GM21825 (cell line): Measurements from ENCODE around the gene ASMT.
"Not testable (repeated sequence)": the region's sequence is repeated elsewhere in the genome, so short reads cannot be mapped to it uniquely, and the experiment has no call there.

Experiments used
- ATAC-seq: cut with Tn5 transposase; IDR thresholded peaks from one replicate; pipeline ENCODE4 v1.9.1; 2021; ENCODE audit warnings: mild to moderate bottlenecking, moderate library complexity; ENCODE audit not compliant: unreplicated experiment

ASMT gene

DNA sequence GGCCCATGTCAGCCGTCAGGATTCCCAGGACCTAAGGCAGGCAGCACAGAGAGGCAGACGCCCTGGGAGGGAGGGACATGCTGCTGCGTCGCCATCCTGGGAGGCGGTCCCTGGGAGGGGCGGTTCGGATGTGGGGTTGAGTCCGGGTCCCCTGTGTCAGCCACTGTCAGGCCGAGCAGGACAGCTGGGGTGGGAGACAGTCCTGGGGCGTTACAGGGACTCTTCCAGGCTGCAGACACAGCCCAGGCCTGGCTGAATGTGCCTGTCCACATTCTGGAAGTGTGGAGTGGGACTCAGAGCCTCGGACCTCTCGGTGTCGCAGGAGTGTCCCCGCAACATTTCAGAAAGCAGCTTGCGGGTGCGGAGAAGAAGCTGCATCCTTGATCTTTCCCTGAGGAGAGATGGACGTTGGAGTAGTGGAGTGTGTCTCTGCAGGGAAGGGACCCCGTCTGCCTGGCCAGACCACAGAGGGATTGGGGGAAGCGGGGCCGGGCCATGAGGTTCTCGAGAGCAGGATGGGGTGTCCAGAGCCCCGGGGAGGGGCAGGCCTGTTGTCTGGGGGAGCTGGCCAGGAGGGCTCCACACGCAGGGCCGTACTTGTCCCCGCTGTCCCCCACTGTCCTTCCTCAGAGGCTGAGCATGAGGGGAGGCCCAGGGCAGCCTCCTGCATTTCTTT is 17.4 kb upstream of the ASMT start:
- no peak for ATAC-seq

DNA sequence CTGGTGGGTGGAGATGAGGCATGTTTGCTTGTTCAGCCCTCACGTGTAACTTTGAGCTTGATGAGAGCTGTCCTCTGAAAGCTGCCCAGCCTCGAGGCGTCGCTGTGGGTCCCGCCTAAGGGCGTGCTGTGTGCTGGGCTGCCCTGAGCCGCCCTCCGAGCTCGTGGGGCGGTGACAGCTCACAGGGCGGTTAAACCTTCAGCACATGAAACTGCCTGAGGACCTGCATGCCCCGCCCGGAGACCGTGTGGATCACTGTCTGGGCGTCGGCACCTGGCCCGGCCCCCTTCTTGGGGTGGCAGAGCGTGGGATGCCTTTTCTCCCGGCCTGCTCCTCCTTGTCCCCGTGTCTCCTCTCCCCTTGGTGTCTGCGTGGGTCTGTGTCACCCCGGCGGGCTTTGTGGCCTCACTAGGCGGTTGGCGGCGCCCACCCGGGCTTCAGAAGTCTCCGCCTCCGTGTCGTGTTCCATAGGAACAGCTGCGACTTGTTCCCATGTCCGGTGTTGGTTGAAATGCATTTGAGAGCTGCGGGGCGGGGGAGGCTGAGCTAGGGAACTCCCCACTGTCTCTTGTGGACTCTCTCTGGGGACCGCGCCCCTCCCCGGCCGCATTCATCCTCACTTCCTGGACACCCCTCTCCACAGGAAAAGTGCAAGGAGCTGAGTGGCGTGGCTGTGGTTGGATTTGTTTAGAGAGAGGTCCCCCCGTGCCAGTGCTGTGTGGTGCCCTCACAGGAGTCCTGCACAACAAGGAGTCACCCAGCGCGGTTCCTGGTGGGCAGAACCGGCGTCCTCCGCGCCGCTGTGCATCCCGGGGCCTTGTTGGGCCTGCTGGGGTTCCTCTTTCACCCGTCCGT is 16.6 kb upstream of the ASMT start:
- ATAC-seq, result no peak

DNA sequence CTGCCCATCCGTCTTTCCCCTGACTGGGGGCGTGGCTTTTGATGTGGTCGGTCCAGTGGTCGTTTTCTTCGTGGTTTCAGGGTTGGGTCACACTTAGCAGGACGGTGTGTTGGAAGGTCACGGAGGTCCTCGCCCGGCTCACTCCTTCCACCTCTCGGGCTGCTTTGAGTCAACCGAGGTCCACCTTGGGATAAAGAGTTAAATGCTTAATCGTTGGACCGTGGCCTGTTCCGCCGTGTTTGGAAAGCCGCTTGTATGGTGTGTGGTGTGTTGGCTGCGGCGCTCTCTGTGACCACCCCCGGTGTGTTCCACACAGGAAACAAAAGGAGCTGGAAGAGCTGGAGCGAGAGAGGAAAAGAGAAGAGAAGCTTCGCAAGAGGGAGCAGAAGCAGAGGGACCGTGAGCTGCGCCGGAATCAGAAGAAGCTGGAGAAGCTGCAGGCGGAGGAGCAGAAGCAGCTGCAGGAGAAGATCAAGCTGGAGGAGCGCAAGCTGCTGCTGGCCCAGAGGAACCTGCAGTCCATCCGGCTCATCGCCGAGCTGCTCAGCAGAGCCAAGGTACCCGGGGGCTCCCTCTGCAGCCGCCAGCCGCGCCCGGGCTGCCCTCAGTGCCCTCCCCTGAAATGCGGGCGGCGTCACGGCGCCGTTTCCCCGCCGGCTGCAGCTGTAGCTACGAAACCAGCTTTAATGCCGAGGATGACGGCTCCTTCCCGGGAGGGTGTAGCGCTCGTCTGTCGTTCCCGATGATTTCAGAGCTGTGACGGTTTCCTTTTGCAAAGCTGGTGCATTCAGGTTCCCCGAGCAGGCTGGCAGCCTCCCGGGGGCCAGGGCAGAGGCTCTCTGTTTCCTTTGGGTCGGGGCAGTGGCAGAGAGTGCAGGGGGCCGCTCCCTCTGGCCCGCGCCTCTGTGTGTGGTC is 15.7 kb upstream of the ASMT start:
- ATAC-seq, result no peak

DNA sequence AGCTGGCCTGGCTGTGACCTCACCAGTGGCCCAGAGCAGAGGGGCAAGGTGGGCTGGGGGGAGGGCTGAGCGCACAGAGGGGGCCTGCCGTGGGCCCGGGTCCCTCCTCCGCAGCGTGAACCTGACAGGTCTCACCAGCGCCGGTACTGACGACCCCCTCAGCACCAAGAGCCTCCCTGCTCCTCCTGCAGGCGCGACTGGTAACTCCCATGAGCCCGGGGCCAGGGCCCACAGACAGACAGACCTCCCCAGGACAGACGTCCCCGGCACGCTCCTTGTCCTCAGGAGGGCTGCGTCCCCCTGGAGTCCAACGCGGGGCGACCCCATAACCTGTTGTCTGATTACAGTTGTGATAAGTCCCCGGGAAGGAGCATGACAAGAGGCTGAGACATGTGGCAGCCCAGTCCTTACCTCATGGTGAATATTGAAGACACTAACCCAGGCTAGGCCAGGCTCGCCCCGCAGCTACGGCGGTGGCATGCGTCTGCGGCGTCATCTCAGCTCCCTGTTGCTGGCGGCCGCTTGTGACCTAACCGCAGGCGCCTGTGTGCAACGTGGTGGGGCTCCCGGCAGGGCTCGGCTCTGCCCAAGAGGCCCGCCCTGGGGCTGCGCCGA is 15.0 kb upstream of the ASMT start:
- ATAC-seq, result no peak

DNA sequence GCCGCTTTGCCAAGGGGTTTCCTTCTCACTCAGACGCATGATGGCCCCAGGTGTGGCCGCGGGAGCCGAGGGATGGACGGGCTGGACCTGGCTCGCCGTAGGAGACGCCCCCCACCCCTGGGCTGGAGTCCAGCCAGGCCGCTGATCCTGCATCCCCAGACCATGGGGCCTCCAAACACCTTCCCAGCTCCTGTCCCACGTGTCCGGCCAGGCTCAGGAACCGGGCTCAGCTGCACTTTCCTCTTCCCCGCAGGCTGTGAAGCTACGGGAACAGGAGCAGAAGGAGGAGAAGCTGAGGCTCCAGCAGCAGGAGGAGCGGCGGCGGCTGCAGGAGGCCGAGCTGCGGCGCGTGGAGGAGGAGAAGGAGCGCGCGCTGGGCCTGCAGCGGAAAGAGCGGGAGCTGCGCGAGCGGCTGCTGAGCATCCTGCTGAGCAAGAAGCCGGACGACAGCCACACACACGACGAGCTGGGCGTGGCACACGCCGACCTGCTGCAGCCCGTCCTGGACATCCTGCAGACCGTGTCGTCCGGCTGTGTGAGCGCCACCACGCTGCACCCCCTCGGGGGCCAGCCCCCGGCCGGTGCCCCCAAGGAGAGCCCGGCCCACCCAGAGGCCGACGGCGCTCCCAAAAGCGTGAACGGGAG is 14.3 kb upstream of the ASMT start:
- no peak for ATAC-seq

DNA sequence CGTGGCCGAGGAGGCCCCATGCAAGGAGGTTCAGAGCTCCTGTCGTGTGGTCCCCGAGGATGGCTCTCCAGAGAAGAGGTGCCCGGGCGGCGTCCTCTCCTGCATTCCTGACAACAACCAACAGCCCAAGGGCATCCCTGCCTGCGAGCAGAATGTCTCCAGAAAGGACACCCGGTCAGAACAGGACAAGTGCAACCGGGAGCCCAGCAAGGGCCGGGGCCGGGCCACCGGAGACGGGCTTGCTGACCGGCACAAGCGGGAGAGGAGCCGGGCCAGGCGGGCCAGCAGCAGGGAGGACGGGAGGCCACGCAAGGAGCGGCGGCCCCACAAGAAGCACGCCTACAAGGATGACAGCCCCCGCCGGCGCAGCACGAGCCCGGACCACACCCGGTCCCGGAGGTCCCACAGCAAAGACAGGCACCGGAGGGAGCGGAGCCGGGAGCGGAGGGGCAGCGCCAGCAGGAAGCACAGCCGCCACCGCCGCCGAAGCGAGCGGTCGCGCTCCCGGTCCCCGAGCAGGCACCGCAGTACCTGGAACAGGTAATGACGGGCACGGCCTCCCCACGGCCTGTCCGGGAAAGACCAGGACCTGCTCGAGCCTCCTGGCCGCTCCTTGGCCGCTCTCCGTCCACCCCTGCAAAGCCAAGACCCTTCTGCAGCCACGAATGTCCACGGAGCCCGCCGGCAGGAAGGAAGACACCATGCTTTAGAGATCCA is 13.7 kb upstream of the ASMT start:
- no peak for ATAC-seq

DNA sequence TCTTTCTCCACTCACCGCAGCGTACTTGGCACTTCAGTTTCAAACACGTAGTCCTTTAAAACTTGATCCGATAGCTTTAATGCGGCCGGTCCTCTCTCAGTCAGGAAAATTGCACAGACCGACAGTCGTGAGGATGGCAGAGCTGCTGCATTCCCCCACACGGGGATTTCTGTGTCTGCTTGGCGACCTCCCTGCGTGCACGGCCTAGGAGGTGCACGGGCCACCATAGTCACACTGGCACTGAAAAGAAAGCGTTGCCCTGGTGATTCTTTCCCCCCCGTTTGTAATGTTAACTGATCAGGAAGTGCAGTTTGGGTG is 13.1 kb upstream of the ASMT start:
- ATAC-seq, result no peak

DNA sequence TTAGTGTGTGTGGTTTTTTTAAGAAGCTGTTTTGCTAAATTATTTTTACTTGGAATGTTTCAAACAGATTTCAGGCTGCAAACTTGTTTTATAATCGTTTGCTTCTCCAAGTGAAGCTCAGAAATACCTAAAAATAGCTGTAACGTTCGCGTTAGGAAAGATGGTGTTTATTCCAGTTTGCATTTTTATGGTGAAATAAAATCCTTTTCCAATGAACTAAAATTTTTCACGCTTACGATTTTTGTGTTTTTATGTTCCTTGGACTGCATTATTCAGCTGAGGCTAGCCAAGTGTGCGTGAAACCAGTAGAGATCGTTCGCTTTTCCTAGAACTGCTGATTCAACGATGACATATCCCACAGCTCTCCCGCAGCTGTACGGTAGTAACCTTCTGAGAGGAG is 12.6 kb upstream of the ASMT start:
- no peak for ATAC-seq

DNA sequence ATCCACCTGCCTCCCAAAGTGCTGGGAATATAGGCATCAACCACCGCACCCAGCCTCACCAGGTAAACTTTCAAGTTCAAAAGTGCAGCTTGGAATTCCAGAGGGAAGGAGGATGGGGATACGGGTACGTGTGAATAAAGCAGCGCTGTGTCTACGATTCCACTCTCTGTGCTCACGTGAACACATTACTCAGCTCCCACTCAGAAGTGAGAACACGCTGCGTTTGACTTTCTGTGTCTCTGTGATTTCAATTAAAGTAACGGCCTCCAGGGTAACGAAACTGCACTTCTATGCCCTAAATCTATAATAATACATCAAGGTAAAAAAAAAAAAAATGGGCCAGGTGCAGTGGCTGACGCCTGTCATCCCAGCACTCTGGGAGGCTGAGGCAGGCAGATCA is 8.4 kb upstream of the ASMT start:
- ATAC-seq, result no peak

DNA sequence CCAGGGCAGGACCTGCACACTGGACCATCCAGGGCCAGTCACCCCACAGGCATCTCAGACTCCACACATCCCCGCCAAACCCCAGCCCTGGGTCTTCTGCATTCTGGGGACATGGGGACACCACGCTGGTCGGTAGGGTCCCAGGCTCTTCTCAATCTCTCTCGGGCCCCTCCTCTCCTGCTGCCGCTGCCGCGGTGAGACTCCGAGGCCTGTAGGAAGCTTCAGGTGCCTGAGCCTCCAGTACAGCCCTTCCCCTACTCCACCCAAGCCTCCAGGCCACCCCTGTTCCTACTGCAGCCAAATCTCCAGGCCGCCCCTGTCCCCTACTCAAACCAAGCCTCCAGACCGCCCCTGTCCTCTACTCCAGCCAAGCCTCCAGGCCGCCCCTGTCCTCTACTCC is 5.5 kb upstream of the ASMT start:
- no peak for ATAC-seq

DNA sequence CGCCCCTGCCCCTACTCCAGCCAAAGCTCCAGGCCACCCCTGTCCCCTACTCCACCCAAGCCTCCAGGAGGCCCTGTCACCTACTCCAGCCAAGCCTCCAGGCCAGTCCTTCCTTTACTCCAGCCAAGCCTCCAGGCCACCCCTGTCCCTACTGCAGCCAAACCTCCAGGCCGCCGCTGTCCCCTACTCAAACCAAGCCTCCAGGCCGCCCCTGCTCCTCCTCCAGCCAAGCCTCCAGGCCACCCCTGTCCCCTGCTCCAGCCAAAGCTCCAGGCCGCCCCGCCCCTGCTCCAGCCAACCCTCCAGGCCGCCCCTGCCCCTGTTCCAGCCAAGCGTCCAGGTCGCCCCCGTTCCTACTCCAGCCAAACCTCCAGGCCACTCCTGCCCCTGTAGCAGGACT is 5.1 kb upstream of the ASMT start:
- ATAC-seq, result no peak

DNA sequence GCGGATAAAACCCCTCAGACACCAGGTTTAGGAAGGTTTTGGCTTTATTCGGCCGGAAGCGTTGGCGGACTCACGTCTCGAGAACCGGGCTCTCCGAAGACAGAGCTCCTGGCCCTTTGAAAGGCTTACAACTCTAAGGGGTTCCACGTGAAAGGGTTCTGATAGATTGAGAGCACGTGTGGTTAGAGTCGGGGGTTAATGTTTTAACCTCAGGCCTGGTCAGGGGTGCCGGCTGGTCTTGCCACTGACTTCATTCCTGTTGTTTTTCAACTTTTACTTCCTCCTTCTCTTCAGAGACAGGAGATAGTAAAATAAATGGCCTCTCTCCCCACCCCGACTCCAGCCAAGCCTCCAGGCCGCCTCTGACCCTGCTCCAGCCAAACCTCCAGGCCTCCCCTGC is 4.7 kb upstream of the ASMT start:
- no peak for ATAC-seq

DNA sequence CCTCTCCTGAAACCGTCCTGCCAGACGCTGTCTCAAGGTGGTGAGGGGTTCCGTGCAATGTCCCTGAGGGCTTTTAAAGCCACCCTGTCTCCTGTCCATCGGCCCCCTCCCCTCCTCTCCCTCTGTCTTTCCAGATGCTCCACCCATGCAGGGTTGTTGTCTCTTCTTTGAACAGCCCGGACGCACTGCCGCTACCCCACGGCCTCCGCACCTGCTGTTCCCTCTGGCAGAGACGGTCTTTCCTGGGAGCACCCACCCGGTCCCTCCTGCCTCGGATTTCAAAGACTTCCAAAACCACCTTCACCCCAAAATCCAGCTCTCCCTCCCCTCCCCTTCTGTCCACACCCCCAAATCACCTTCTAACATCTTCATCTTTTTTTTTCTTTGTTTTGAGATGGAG is 4.1 kb upstream of the ASMT start:
- ATAC-seq, result no peak

DNA sequence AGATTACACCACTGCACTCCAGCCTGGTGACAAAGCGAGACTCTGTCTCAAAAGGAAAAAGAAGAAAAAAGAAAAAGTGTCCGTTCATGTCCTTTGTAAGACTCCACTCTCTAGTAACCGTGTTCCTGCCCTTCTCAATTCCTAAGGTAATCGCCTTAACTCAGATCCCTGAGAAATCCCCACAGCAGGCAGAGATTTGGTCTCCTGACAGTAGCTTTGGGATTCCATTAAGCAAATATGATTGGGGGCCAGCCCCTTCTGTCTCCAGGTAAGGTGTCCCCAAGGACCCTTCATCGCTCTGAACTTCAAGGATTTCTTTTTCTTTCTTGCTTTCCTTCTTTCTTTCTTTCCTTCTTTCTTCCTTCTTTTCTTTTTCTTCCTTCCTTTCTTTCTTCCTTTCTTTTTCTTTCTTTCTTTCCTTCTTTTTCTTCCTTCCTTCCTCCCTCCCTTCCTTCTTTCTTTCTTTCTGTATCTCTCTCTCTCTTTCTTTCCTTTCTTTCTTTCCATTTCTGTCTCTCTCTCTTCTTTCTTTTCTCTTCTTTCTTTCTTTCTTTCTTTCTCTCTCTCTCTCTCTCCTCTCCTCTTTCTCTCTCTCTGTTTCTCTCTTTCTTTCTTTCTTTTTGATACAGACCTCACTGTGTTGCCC is 2.1 kb upstream of the ASMT start:
- ATAC-seq, result no peak

DNA sequence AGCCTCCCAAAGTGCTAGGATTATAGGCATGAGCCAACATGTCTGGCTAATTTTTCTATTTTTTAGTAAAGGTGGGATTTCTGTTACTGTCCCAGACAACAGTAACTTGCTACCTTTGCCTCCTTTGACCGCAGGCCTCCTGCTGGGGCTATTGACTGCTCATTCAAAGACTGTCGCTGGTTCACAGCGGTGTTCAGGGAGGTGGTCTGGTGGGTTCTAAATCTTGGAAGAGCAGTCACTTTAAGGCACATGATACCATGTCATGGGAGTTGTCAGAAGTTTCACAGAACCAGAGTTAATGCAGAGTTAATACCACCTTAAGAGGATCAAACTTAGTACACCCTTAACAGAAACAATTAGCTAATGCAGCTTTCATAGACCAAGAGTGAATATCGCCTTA is 3.8 kb downstream of the ASMT start:
- no peak for ATAC-seq

DNA sequence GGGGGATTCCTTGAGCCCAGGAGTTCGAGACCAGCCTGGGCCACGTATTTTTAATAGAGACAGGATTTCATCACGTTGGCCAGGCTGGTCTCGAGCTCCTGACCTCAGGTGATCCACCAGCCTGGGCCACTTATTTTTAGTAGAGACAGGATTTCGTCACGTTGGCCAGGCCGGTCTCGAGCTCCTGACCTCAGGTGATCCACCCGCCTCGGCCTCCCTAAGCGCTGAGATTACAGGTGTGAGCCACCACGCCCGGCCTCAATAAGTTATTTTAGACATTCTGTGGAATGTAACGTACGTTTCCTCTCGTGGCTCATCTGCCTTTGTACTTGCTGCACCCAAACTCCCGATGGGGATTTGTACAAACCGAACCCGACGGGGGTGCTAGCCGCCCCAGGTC is 8.8 kb downstream of the ASMT start:
- no peak for ATAC-seq

DNA sequence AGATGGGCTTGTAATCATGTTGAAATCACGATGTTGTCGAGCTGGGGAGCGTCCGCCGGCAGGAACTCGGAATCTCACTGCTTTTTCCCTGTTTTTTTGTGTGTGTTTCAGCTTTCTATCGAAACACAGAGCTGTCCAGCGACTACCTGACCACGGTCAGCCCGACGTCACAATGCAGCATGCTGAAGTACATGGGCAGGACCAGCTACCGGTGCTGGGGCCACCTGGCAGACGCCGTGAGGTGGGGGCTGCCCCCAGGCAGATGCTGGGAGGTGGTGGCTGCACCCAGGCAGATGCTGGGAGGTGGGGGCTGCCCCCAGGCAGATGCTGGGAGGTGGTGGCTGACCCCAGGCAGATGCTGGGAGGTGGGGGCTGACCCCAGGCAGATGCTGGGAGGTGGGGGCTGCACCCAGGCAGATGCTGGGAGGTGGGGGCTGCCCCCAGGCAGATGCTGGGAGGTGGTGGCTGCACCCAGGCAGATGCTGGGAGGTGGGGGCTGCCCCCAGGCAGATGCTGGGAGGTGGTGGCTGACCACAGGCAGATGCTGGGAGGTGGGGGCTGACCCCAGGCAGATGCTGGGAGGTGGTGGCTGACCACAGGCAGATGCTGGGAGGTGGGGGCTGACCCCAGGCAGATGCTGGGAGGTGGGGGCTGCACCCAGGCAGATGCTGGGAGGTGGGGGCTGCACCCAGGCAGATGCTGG is 9.4 kb downstream of the ASMT start:
- ATAC-seq, result not testable (repeated sequence)

DNA sequence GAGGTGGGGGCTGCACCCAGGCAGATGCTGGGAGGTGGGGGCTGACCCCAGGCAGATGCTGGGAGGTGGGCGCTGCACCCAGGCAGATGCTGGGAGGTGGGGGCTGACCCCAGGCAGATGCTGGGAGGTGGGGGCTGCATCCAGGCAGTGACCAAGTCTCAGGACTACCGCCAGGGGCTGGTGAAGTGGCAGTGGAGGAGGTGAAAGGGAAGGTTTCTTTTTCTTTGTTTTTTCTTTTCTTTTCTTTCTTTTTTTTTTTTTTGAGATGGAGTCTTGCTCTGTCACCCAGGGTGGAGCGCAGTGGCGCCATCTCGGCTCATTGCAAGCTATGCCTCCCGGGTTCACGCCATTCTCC is 10.0 kb downstream of the ASMT start:
- ATAC-seq, result not testable (repeated sequence)

DNA sequence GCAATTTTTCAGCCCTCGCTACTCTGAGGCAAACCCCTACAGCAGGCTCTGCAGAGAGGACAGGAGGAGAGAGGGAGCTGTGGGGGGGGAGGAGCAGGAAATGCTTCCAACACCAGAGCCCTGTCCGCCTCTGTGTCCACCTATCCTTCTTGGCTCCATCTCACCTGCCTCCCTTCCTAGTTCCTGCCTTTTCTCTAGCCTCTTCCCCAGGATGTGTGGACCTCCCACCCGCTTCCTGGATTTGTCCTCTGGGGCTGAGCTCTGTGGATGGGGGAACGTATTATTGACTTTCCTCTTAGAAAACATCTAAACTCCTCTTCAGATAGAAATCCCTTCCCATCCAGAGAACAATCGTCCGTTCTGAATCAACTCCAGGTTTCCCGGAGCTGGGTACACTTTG is 14.4 kb downstream of the ASMT start:
- no peak for ATAC-seq
